Activated CD4-positive, alpha-beta T cell treated with anti-CD3 and anti-CD28 coated beads for 1 hour (primary cell): Measurements from ENCODE around the gene PTPRG.

Experiments used
- DNase-seq: peaks from one replicate; pipeline ENCODE4 v3.0.0-alpha.2; 2020

The PTPRG gene

GRCh38 chr3:61875976-61876671 is 314.8 kb downstream of the PTPRG start:
- no peak for DNase-seq

- no peak for DNase-seq
These were observed 315.4 kb downstream of the PTPRG start for GRCh38 chr3:61876797-61877196.

- no peak for DNase-seq
These were observed 316.2 kb downstream of the PTPRG start for GRCh38 chr3:61877359-61878138.

GRCh38 chr3:61882253-61882652 is 320.9 kb downstream of the PTPRG start:
- DNase-seq: no peak

GRCh38 chr3:61884794-61885193 is 323.4 kb downstream of the PTPRG start:
- no peak for DNase-seq

- DNase-seq: no peak
These were observed 324.0 kb downstream of the PTPRG start for GRCh38 chr3:61885414-61885813.

GRCh38 chr3:61887206-61887605 is 325.8 kb downstream of the PTPRG start:
- no peak for DNase-seq

- no peak for DNase-seq
These were observed 327.9 kb downstream of the PTPRG start for GRCh38 chr3:61889259-61889658.

GRCh38 chr3:61890167-61890566 is 328.8 kb downstream of the PTPRG start:
- no peak for DNase-seq

- no peak for DNase-seq
These were observed 329.2 kb downstream of the PTPRG start for GRCh38 chr3:61890586-61890985.

- DNase-seq: no peak
These were observed 331.5 kb downstream of the PTPRG start for GRCh38 chr3:61892891-61893290.

GRCh38 chr3:61893840-61894566 is 332.6 kb downstream of the PTPRG start:
- DNase-seq: no peak

- no peak for DNase-seq
These were observed 333.9 kb downstream of the PTPRG start for GRCh38 chr3:61894988-61895935.

GRCh38 chr3:61896251-61896650 is 334.9 kb downstream of the PTPRG start:
- no peak for DNase-seq

GRCh38 chr3:61897848-61898247 is 336.5 kb downstream of the PTPRG start:
- no peak for DNase-seq

GRCh38 chr3:61899700-61900462 is 338.5 kb downstream of the PTPRG start:
- DNase-seq: no peak

GRCh38 chr3:61901496-61901895 is 340.1 kb downstream of the PTPRG start:
- no peak for DNase-seq

- no peak for DNase-seq
These were observed 340.6 kb downstream of the PTPRG start for GRCh38 chr3:61901986-61902385.

- no peak for DNase-seq
These were observed 341.7 kb downstream of the PTPRG start for GRCh38 chr3:61903074-61903473.

GRCh38 chr3:61903931-61904657 is 342.7 kb downstream of the PTPRG start:
- no peak for DNase-seq

- DNase-seq: no peak
These were observed 345.9 kb downstream of the PTPRG start for GRCh38 chr3:61907210-61907795.
